ENCODE results near the gene TOR1A. TPM values are rescaled to one million over a fixed set of nuclear protein-coding genes. Genes with fewer than 3 reads are reported as not detected.
"Not testable (repeated sequence)": the region's sequence is repeated elsewhere in the genome, so short reads cannot be mapped to it uniquely, and the experiment has no call there.

TOR1A gene
- total RNA-seq, 1 experiment from 2014 or later: 40.4 TPM

DNA sequence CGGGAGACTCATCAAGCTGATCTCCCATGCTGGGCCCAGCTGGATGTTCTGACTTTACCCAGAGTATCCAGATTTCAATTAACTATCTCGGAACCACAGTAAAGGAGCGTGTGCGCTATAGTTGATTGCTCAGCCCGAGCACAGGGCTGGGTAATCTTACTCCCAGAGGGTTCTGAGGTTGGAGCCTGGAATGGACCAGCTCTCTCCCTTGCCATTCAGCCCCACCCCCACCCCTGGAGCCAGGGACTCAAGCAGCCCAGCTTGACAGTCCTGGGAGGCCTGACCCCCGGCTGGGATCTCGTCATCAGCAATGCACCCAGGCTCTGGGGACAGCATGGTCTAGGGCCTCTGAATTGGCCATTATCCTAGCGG, 47.4 kb downstream of the TOR1A start:
- TF ChIP-seq, protein P1, sequence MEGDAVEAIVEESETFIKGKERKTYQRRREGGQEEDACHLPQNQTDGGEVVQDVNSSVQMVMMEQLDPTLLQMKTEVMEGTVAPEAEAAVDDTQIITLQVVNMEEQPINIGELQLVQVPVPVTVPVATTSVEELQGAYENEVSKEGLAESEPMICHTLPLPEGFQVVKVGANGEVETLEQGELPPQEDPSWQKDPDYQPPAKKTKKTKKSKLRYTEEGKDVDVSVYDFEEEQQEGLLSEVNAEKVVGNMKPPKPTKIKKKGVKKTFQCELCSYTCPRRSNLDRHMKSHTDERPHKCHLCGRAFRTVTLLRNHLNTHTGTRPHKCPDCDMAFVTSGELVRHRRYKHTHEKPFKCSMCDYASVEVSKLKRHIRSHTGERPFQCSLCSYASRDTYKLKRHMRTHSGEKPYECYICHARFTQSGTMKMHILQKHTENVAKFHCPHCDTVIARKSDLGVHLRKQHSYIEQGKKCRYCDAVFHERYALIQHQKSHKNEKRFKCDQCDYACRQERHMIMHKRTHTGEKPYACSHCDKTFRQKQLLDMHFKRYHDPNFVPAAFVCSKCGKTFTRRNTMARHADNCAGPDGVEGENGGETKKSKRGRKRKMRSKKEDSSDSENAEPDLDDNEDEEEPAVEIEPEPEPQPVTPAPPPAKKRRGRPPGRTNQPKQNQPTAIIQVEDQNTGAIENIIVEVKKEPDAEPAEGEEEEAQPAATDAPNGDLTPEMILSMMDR (IDR thresholded peaks at IDR 0.05; ENCODE audit: unreplicated experiment): no peak
- Mint-ChIP-seq H3K36me3 (ENCODE audit: insufficient read depth, unreplicated experiment) (peaks cover 4% of the 10 kb centered on the region), H3K27me3 (ENCODE audit: insufficient read depth, unreplicated experiment) (no peaks in the 10 kb centered on the region), H3K4me3 (ENCODE audit: unreplicated experiment) (peak overlapping the region; percentile 58), H3K4me1 (ENCODE audit: insufficient read depth, unreplicated experiment) (peaks cover 50% of the 10 kb centered on the region), H3K9me3 (ENCODE audit: unreplicated experiment) (no peaks in the 10 kb centered on the region), H3K27ac (ENCODE audit: low read depth, unreplicated experiment) (peak overlapping the region; percentile 83)
- ChIA-PET POLR2A (interaction anchor here (0.5 to 9.8 kb wide), 23 partner anchors 10 to 803 kb away, joined by 3 to 293 read pairs (median 7); partner anchors contain the start of genes NTMT1 and PTGES), CTCF (interaction anchor here (0.6 to 12.6 kb wide), 13 partner anchors 11 to 956 kb away, joined by 3 to 145 read pairs (median 3); no protein-coding TSS in a partner anchor)
- TSS peak; percentile 67 for BruUV-seq (replicated peaks)
- intact Hi-C loops (cut with micrococcal nuclease): no loop called here
- DNase-seq (ENCODE audit: unreplicated experiment): no peak

DNA sequence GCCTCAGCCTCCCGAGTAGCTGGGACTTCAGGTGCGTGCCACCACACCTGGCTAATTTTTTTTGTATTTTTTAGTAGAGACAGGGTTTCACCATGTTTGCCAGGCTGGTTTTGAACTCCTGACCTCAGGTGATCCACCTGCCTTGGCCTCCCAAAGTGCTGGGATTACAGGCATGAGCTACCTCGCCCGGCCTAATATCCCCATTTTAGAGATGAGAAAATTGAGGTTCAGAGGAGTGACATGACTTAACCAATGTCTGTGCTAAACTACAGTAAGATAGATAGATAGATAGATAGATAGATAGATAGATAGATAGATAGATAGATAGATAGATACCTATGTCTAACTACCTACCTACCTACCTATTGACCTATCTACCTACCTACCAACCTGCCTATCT, 47.8 kb downstream of the TOR1A start:
- H3K36me3 Mint-ChIP-seq (ENCODE audit: insufficient read depth, unreplicated experiment); BruUV-seq (replicated peaks); H3K9me3 Mint-ChIP-seq (ENCODE audit: unreplicated experiment); H3K27me3 Mint-ChIP-seq (ENCODE audit: insufficient read depth, unreplicated experiment); intact Hi-C loops (cut with micrococcal nuclease); H3K4me3 Mint-ChIP-seq (ENCODE audit: unreplicated experiment); DNase-seq (ENCODE audit: unreplicated experiment): not testable (repeated sequence)
- peak overlapping the region; percentile 83 for H3K27ac Mint-ChIP-seq (ENCODE audit: low read depth, unreplicated experiment)
- POLR2A ChIA-PET: interaction anchor here (0.5 to 9.8 kb wide), 12 partner anchors 9 to 959 kb away, joined by 3 to 293 read pairs (median 7); partner anchors contain the start of gene PTGES
- CTCF ChIA-PET: interaction anchor here (0.6 to 12.6 kb wide), 7 partner anchors 8 to 956 kb away, joined by 3 to 145 read pairs (median 5); no protein-coding TSS in a partner anchor
- peaks cover 50% of the 10 kb centered on the region for H3K4me1 Mint-ChIP-seq (ENCODE audit: insufficient read depth, unreplicated experiment)

DNA sequence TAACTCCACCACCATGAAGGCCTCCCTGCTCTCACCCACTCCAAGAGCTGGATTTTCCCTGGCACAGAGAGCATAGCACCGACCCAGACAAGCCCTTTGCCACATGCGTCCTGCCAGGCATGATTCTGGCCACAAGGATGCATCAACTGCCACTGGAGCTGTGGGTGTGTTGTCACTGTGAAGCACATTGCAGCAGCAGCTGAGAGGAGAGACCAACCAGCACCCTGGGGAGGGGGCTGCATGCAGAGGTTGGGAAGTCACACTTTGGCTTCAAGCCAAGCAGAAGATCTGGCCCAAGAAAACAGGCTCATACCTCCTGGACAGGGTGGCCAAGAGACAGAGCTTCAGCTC, 48.5 kb downstream of the TOR1A start:
- intact Hi-C loops (cut with micrococcal nuclease): no loop called here
- ChIA-PET POLR2A (interaction anchor here (0.5 to 9.8 kb wide), 5 partner anchors 12 to 958 kb away, joined by 3 to 293 read pairs (median 8); partner anchors contain the start of gene PTGES), CTCF (interaction anchor here (1.5 to 12.6 kb wide), 3 partner anchors 8 to 35 kb away, joined by 5 to 145 read pairs (median 30); no protein-coding TSS in a partner anchor)
- Mint-ChIP-seq H3K4me1 (ENCODE audit: insufficient read depth, unreplicated experiment) (peaks cover 50% of the 10 kb centered on the region), H3K27me3 (ENCODE audit: insufficient read depth, unreplicated experiment) (no peaks in the 10 kb centered on the region), H3K27ac (ENCODE audit: low read depth, unreplicated experiment) (no peak overlapping the region), H3K4me3 (ENCODE audit: unreplicated experiment) (no peak overlapping the region), H3K9me3 (ENCODE audit: unreplicated experiment) (no peaks in the 10 kb centered on the region), H3K36me3 (ENCODE audit: insufficient read depth, unreplicated experiment) (peaks cover 4% of the 10 kb centered on the region)
- DNase-seq (ENCODE audit: unreplicated experiment): peak; percentile 42
- TF ChIP-seq, protein P1 (IDR thresholded peaks at IDR 0.05; ENCODE audit: unreplicated experiment): no peak
- no TSS peak for BruUV-seq (replicated peaks)

DNA sequence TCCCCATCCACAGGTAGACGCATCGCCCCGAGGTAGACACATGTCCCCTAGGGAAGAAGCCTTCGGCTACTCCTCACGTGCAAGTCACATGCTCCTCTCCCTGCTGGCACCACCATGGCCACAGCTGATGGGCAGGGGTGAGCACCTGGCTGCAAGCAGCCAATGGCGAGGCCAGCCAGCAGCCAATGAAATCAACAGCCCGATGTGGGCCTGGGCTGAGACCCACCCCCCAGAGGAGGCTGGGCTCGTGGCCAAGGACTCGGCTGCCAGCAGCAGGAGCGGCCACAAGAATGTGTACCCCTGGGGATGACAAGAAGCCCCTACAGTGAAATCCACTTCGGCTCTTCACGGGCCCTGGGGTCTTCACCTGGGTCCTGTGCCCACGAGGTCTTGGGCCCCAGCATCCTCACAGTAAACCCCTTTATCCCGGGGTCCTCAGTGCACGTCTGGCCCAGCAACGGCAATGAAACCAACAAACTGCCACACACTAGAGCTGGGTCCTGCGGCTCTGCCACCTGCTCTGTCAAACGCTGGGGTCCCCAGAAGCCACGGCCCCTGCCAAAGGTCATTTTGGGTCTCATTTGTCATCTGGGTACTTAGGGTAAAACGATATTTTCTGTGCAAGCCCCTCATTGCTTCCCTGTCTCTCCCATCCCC, 49.0 kb downstream of the TOR1A start:
- Mint-ChIP-seq H3K36me3 (ENCODE audit: insufficient read depth, unreplicated experiment) (peaks cover 4% of the 10 kb centered on the region), H3K27me3 (ENCODE audit: insufficient read depth, unreplicated experiment) (no peaks in the 10 kb centered on the region), H3K4me1 (ENCODE audit: insufficient read depth, unreplicated experiment) (peaks cover 50% of the 10 kb centered on the region), H3K27ac (ENCODE audit: low read depth, unreplicated experiment) (no peak overlapping the region), H3K9me3 (ENCODE audit: unreplicated experiment) (no peaks in the 10 kb centered on the region), H3K4me3 (ENCODE audit: unreplicated experiment) (no peak overlapping the region)
- BruUV-seq (replicated peaks): no TSS peak
- TF ChIP-seq, protein P1 (IDR thresholded peaks at IDR 0.05; ENCODE audit: unreplicated experiment): no peak
- no peak for DNase-seq (ENCODE audit: unreplicated experiment)
- intact Hi-C loops (cut with micrococcal nuclease): no loop called here
- ChIA-PET CTCF (interaction anchor here (1.5 to 12.6 kb wide), 2 partner anchors 9 to 34 kb away, joined by 5 to 145 read pairs; no protein-coding TSS in a partner anchor), POLR2A (interaction anchor here (1.2 to 9.8 kb wide), 3 partner anchors 22 to 133 kb away, joined by 4 to 293 read pairs (median 68); partner anchors contain the start of gene PTGES)
